Measurements from ENCODE around the gene SAAL1.

Gene SAAL1

DNA sequence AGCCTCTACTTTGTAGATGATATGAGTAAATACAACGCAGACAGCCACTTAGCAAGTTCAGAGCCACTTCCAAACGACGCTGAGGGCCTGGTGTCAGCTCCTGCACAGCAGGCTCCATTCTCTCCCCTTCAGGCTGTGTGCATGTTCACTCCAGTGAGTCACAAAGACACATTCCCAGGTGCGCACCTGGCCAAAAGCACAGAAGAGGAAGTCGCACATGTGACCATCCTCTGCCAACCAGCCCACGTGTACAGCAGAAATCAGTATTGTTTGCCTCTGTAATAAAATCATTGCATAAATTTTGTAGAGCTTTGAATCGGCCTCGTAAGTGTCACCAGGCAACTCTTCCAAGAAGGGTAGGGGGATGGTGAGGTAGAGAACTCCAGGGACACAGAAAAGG is 40.3 kb downstream of the SAAL1 start:
- Histone ChIP-seq H2BK5ac (ENCODE audit: low read length) (no peak overlapping the region), H3K23ac (ENCODE audit: low read length) (no peak overlapping the region), H3K18ac (ENCODE audit: low read length) (no peak overlapping the region), H2BK120ac (ENCODE audit: low read depth, low read length) (no peak overlapping the region), H3K36me3 (ENCODE audit: control insufficient read depth, insufficient read depth, low read length) (no peaks in the 10 kb centered on the region), H3K79me1 (ENCODE audit: low read length) (no peaks in the 10 kb centered on the region), H3K9ac (ENCODE audit: low read length) (no peak overlapping the region), H3K4ac (ENCODE audit: low read depth, low read length) (no peak overlapping the region), H3K56ac (ENCODE audit: low read length) (no peak overlapping the region), H3K27me3 (ENCODE audit: insufficient read depth, low read length, poor library complexity) (no peaks in the 10 kb centered on the region), H3K4me3 (ENCODE audit: low read length) (no peak overlapping the region), H4K5ac (ENCODE audit: low read length) (no peak overlapping the region), H3K4me1 (ENCODE audit: control insufficient read depth, low read depth, low read length) (no peaks in the 10 kb centered on the region), H4K8ac (ENCODE audit: low read depth, low read length) (no peak overlapping the region), H3K27ac (ENCODE audit: low read depth, low read length) (no peak overlapping the region), H2AK5ac (ENCODE audit: low read length) (no peak overlapping the region), H2BK15ac (replicated peaks; ENCODE audit: low read depth) (no peak overlapping the region), H3K79me2 (ENCODE audit: control insufficient read depth, insufficient read depth, low read length) (no peaks in the 10 kb centered on the region), H3K4me2 (ENCODE audit: low read length) (no peak overlapping the region)
- DNase-seq: no peak
- WGBS (ENCODE audit: extremely low coverage, insufficient coverage, low lambda C conversion rate): no CpG with 5 or more reads among the region's 8 CpGs

DNA sequence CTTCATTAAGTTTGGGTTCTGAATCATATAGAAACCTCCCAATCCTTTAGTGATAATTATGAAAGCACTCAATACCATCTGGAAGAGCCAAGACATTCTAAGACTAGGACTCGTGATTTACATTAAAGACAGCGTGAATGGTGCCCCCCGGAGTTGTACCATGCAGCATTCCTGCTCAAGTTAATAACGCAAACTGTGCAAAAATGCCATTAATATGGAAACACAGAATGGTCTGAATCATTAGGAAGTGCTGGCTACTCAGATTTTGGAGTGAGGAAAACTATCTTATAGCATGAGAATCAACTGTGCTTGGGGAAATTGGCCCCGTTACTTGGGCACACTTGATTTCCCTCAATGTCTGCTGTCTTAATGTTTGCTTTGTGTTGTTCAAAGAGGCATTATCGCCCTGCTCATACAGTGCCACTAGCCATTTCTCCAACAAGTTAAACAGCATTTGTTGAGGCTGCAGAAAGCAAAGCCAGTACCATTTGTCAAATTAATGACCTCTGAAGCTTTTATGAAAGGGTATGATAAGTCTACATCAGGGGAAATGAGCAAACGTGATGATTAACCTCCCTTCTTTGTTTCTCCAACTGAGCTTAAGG is 41.3 kb downstream of the SAAL1 start:
- H3K56ac ChIP-seq (ENCODE audit: low read length): no peak overlapping the region
- no peak overlapping the region for H2AK5ac ChIP-seq (ENCODE audit: low read length)
- no peak overlapping the region for H2BK5ac ChIP-seq (ENCODE audit: low read length)
- no peak overlapping the region for H2BK15ac ChIP-seq (replicated peaks; ENCODE audit: low read depth)
- no peaks in the 10 kb centered on the region for H3K79me2 ChIP-seq (ENCODE audit: control insufficient read depth, insufficient read depth, low read length)
- H3K79me1 ChIP-seq (ENCODE audit: low read length): no peaks in the 10 kb centered on the region
- no peak overlapping the region for H3K27ac ChIP-seq (ENCODE audit: low read depth, low read length)
- no peak overlapping the region for H4K8ac ChIP-seq (ENCODE audit: low read depth, low read length)
- H3K4me2 ChIP-seq (ENCODE audit: low read length): no peak overlapping the region
- no peaks in the 10 kb centered on the region for H3K27me3 ChIP-seq (ENCODE audit: insufficient read depth, low read length, poor library complexity)
- no peak overlapping the region for H3K23ac ChIP-seq (ENCODE audit: low read length)
- H4K5ac ChIP-seq (ENCODE audit: low read length): no peak overlapping the region
- H3K18ac ChIP-seq (ENCODE audit: low read length): no peak overlapping the region
- no peak overlapping the region for H3K9ac ChIP-seq (ENCODE audit: low read length)
- H3K4ac ChIP-seq (ENCODE audit: low read depth, low read length): no peak overlapping the region
- H3K36me3 ChIP-seq (ENCODE audit: control insufficient read depth, insufficient read depth, low read length): no peaks in the 10 kb centered on the region
- WGBS (ENCODE audit: extremely low coverage, insufficient coverage, low lambda C conversion rate): no CpG with 5 or more reads among the region's 7 CpGs
- H3K4me1 ChIP-seq (ENCODE audit: control insufficient read depth, low read depth, low read length): no peaks in the 10 kb centered on the region
- no peak for DNase-seq
- no peak overlapping the region for H2BK120ac ChIP-seq (ENCODE audit: low read depth, low read length)
- no peak overlapping the region for H3K4me3 ChIP-seq (ENCODE audit: low read length)

DNA sequence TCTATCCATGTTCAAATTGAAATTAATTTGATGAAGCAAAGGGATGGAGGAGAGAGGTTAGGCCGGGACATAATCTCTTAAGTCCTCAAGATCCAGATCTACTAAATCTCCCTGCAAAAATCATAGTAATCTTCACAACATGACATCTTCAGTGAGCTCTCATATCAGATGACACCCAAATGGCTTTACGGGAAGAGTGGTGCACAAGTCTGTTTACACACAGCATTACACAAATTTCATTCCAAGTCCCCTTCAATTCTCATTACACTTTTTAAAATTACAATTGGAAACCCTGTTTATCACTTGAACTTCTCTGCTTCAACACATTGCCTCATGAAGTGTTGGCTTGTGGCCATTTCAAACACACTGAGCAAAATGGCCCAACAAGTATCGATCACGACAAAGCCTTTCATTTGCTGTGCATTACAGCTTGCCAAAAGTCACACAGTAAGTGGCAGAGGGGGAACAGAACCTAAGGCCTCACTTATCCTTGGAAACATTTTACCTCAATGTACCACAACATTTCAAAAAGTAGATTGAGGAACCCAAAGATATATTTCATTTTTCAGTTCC is 41.9 kb downstream of the SAAL1 start:
- H3K18ac ChIP-seq (ENCODE audit: low read length): no peak overlapping the region
- no peaks in the 10 kb centered on the region for H3K4me1 ChIP-seq (ENCODE audit: control insufficient read depth, low read depth, low read length)
- H4K5ac ChIP-seq (ENCODE audit: low read length): no peak overlapping the region
- no CpG with 5 or more reads among the region's 4 CpGs for WGBS (ENCODE audit: extremely low coverage, insufficient coverage, low lambda C conversion rate)
- H3K56ac ChIP-seq (ENCODE audit: low read length): no peak overlapping the region
- H3K27ac ChIP-seq (ENCODE audit: low read depth, low read length): no peak overlapping the region
- H3K4me2 ChIP-seq (ENCODE audit: low read length): no peak overlapping the region
- H2AK5ac ChIP-seq (ENCODE audit: low read length): no peak overlapping the region
- no peak overlapping the region for H4K8ac ChIP-seq (ENCODE audit: low read depth, low read length)
- H3K79me2 ChIP-seq (ENCODE audit: control insufficient read depth, insufficient read depth, low read length): no peaks in the 10 kb centered on the region
- no peaks in the 10 kb centered on the region for H3K79me1 ChIP-seq (ENCODE audit: low read length)
- H3K36me3 ChIP-seq (ENCODE audit: control insufficient read depth, insufficient read depth, low read length): no peaks in the 10 kb centered on the region
- H2BK120ac ChIP-seq (ENCODE audit: low read depth, low read length): no peak overlapping the region
- H2BK15ac ChIP-seq (replicated peaks; ENCODE audit: low read depth): no peak overlapping the region
- no peak overlapping the region for H3K23ac ChIP-seq (ENCODE audit: low read length)
- no peak for DNase-seq
- no peaks in the 10 kb centered on the region for H3K27me3 ChIP-seq (ENCODE audit: insufficient read depth, low read length, poor library complexity)
- H3K9ac ChIP-seq (ENCODE audit: low read length): no peak overlapping the region
- H3K4ac ChIP-seq (ENCODE audit: low read depth, low read length): no peak overlapping the region
- no peak overlapping the region for H2BK5ac ChIP-seq (ENCODE audit: low read length)
- no peak overlapping the region for H3K4me3 ChIP-seq (ENCODE audit: low read length)

DNA sequence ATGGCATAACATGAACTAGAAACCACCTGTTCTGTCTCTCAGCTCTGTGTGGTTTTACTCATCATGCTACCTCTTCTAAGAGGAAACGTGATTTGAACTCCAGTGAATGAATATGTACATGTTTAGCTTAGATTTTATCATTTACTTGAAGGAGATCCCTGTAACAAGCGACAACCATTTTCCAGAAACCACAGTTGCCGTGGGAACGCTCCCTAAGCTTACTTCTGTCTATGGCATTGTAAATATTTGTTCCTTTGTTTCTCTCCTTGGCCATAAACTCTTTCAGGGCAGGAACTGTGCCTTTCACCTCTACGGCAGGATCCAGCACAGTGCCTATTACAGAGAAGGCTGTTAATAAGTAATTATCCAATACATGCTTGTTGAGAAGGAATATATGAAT is 42.8 kb downstream of the SAAL1 start:
- Histone ChIP-seq H4K5ac (ENCODE audit: low read length) (no peak overlapping the region), H3K79me2 (ENCODE audit: control insufficient read depth, insufficient read depth, low read length) (no peaks in the 10 kb centered on the region), H3K56ac (ENCODE audit: low read length) (no peak overlapping the region), H2BK15ac (replicated peaks; ENCODE audit: low read depth) (no peak overlapping the region), H3K23ac (ENCODE audit: low read length) (no peak overlapping the region), H3K79me1 (ENCODE audit: low read length) (no peaks in the 10 kb centered on the region), H3K4me1 (ENCODE audit: control insufficient read depth, low read depth, low read length) (no peaks in the 10 kb centered on the region), H3K36me3 (ENCODE audit: control insufficient read depth, insufficient read depth, low read length) (no peaks in the 10 kb centered on the region), H3K9ac (ENCODE audit: low read length) (no peak overlapping the region), H3K4ac (ENCODE audit: low read depth, low read length) (no peak overlapping the region), H3K27ac (ENCODE audit: low read depth, low read length) (no peak overlapping the region), H4K8ac (ENCODE audit: low read depth, low read length) (no peak overlapping the region), H2AK5ac (ENCODE audit: low read length) (no peak overlapping the region), H3K4me3 (ENCODE audit: low read length) (no peak overlapping the region), H3K4me2 (ENCODE audit: low read length) (no peak overlapping the region), H2BK5ac (ENCODE audit: low read length) (no peak overlapping the region), H2BK120ac (ENCODE audit: low read depth, low read length) (no peak overlapping the region), H3K27me3 (ENCODE audit: insufficient read depth, low read length, poor library complexity) (no peaks in the 10 kb centered on the region), H3K18ac (ENCODE audit: low read length) (no peak overlapping the region)
- no CpG with 5 or more reads among the region's 5 CpGs for WGBS (ENCODE audit: extremely low coverage, insufficient coverage, low lambda C conversion rate)
- DNase-seq: no peak

DNA sequence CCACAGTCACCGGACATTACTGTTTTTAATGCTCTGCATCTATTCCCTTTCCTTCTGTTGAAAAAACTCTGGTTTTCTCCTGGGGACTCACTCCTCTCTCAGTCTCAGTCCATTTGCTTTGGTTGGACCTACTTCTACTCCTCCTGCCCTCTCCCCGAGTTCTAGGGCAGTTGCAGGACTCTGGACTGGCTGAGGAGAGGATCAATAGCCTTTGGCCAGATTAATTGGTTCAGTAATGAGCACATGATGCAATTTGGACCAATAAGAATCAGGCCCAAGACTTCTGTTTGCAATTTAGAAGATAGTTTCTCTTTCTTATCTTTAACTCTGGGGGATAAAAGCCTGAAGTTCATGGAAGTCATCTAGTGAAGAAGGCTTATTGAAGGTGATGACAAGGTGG is 44.5 kb downstream of the SAAL1 start:
- Histone ChIP-seq H2BK120ac (ENCODE audit: low read depth, low read length) (no peak overlapping the region), H3K27ac (ENCODE audit: low read depth, low read length) (no peak overlapping the region), H2BK5ac (ENCODE audit: low read length) (no peak overlapping the region), H3K4me3 (ENCODE audit: low read length) (no peak overlapping the region), H4K5ac (ENCODE audit: low read length) (no peak overlapping the region), H3K56ac (ENCODE audit: low read length) (no peak overlapping the region), H4K8ac (ENCODE audit: low read depth, low read length) (no peak overlapping the region), H3K79me1 (ENCODE audit: low read length) (no peaks in the 10 kb centered on the region), H3K36me3 (ENCODE audit: control insufficient read depth, insufficient read depth, low read length) (no peaks in the 10 kb centered on the region), H2BK15ac (replicated peaks; ENCODE audit: low read depth) (no peak overlapping the region), H3K4ac (ENCODE audit: low read depth, low read length) (no peak overlapping the region), H3K23ac (ENCODE audit: low read length) (no peak overlapping the region), H3K79me2 (ENCODE audit: control insufficient read depth, insufficient read depth, low read length) (no peaks in the 10 kb centered on the region), H3K4me1 (ENCODE audit: control insufficient read depth, low read depth, low read length) (no peaks in the 10 kb centered on the region), H3K27me3 (ENCODE audit: insufficient read depth, low read length, poor library complexity) (no peaks in the 10 kb centered on the region), H3K18ac (ENCODE audit: low read length) (no peak overlapping the region), H2AK5ac (ENCODE audit: low read length) (no peak overlapping the region), H3K4me2 (ENCODE audit: low read length) (no peak overlapping the region), H3K9ac (ENCODE audit: low read length) (no peak overlapping the region)
- DNase-seq: no peak
- WGBS (ENCODE audit: extremely low coverage, insufficient coverage, low lambda C conversion rate): no CpG with 5 or more reads among the region's 2 CpGs

Data from mesendoderm (in vitro differentiated cells).